ENCODE data around the gene SFT2D2.
"Not testable (repeated sequence)": the region's sequence is repeated elsewhere in the genome, so short reads cannot be mapped to it uniquely, and the experiment has no call there.

Gene SFT2D2

DNA sequence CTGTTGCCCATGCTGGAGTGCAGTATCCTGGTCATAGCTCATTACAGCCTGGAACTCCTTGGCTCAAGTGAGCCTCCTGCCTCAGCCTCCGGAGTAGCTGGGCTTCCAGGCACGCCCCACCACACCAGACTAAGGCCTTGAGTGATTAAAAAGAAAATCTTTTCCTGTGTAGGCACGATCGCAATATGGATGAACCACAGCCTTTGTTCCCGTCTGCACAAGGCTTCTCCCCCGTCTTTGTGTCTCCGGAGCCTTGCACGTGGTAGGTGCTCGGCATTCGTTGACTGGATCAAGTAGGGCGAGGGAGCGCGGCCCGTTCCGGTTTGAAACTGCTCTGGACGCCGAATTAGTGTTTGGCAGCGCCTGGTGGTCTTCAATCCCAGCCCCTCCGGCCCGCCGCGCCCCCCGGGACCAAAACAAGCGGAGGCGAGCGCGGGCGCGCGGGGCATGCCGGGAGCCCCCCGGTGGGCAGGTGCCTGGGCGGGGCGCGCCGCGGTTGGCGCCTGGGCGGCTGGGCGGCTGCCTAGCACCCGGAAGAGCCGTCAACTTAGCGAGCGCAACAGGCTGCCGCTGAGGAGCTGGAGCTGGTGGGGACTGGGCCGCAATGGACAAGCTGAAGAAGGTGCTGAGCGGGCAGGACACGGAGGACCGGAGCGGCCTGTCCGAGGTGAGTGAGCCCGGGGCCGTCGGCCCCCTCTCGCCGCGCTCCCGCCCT lies at the start of gene SFT2D2:
SFT2D2 (plus strand) TSS at position 529 of the 715 bp plus-strand sequence; CDS start at position 605, 76 bp downstream.
- DNase-seq (ENCODE audit: low spot score), result peak; percentile 83

DNA sequence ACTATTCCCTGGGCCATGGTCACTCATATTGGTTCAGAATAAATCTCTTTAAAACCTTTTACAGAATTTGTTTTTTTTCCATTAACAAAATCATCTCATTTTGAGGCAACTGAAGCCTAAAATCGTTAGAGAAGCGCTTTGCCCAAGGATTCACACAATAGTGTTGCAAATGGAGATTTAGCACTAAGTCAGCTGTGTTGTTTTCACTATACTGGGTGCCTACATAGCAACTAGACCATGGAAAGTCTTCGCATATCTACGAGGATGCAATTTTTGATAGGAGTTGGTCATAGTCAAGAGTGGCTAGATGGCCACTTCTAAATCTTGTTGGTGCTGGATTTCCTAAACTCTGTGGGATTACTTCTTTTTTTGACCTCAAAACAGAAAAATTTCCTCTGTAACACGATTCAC lies 47.6 kb upstream of the SFT2D2 start:
- no peak for DNase-seq (ENCODE audit: low spot score)

DNA sequence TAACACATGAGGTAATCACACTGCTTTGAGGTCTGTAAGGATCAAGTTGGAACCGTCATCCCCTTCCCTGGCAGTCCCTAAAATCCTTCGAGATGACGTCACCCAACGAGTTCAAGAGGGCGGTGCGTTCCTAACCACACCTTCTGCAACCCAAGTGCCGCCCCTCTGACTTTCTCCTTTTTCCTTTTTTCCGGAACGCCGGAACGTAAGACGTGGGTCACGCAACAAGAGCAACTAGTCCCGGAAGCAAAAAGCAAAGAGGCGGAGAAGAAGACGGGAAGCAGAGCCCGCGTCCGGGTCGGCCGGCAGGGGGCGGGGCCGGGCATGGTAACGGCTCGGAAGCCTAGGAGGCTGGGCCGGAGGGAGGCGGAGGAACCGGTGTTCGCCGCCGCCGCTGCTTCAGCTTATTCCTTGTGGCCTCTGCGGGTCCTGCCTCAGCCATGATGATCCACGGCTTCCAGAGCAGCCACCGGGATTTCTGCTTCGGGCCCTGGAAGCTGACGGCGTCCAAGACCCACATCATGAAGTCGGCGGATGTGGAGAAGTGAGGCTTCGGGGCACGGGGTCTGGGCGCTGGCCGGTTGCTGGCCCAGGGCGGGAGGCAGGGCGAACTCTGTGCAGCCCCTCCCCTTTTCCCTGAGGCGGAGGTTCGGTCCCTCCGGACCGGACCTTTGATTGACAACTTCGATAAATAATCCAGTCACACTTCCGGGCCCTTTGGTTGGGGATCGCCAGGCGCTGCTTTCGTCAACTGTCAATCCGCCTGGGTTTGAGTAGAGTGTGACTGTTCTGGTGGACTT lies 47.0 kb upstream of the SFT2D2 start, which contains the start of gene TIPRL:
TIPRL (plus strand) TSS at position 325 of the 800 bp plus-strand sequence; CDS start at position 441, 116 bp downstream.
- DNase-seq (ENCODE audit: low spot score), result peak; percentile 95

DNA sequence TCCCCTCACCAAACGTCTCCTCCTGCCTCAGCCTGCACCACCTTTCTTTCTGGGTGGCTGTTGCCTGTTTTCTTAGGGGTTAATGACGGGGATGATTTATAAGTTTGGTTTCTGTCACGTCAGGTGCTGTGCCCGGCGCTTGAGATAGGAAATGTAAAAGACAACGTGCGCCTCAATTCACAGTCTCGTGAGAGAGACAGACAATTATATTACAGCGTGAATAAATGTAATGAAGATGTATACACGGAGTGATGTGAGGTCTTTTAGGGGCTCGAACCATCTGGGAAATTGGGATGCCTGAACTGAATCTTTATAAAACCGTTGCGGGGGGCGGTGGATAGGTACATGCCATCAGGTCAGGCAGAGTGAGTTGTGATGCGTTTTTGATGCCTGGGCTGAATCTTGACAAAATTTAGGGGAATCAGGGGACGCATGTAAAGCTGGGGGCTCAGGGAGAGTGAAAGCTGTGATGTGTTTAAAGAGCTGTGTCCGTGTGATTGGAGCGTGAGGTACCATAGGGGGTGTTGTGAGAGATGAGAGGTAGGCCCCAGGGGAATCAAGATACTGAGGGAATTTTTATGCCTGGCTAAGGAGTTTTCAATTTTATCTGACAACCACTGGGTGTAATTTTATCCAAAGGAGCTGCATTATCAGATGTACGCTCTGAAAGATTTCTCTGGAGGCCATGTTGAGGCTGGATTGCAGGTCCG lies 46.2 kb upstream of the SFT2D2 start:
- peak; percentile 12 for DNase-seq (ENCODE audit: low spot score)

DNA sequence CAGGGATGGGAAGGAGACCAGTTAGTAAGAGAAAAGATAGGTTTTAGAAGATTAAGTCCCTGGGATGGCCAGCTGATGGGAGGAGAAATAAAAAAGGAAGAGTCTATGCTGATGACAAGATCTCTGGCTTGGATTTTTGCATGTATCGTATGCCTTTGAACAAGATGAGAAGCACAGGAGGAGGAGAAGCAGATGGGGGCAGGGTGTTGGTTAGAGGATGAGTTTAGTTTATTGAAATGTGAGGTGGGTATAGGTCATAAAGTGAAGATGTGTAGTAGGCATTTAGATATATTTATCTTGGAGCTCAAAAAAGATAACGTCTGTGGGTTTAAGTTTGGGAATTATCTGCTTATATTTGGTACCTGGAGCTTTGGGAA lies 45.7 kb upstream of the SFT2D2 start:
- no peak for DNase-seq (ENCODE audit: low spot score)

DNA sequence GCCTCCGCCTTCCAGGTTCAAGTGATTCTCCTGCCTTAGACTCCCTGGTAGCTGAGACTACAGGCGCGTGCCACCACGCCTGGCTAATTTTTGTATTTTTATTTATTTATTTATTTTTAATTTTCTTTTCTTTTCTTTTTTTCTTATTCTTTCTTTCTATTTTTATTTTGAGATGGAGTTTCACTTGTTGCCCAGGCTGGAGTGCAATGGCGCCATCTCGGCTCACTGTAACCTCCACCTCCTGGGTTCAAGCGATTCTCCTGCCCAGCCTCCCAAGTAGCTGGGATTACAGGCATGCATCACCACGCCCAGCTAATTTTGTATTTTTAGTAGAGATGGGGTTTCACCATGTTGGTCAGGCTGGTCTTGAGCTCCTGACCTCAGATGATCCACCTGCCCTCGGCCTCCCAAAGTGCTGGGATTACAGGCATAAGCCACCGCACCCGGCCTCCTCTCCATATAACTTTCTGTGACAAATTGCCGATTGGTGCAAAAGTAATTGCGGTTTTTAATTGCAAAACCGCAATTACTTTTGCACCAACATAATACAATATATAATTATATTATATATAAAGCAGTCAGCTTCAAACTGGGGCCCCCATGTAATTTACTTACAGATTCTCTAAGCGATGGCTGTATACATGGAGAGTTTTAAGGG lies 44.6 kb upstream of the SFT2D2 start:
- DNase-seq (ENCODE audit: low spot score), result not testable (repeated sequence)

DNA sequence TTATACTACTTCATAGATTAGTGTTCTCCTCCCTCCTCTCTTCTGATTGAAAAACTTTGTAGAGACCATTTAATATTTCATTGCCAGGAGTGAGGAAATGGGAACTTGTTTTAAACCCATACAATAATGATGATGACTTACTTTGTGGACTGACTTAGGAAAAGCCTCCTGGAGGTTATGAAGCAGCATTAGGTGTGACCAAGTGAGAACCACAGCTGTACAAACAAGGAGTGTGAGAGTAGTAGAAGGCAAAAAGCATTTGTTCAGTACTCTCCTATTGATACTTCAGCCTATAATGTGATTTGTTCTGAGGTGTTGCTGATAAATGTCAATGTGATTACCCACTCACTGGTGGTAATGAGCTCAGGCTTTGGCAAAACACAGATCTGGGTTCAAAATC lies 38.6 kb upstream of the SFT2D2 start:
- DNase-seq (ENCODE audit: low spot score), result no peak

DNA sequence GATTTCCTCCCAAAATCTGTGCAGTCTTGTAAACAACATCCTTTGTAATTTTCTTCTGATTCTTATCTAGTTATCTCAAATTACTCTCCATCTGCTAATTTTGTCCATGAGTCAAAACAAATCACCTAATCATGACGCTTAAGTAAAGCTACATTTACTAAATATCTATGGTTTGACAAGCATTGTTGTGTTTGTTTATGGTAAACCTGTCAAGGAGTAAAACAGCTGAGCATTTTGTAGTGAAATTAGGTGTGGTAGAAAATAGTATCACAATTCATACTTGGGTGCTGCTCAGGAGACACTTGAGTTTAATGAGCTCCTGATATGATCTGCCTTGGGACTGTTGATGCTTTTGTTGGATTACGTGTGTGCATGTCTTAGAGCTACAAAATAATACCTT lies 35.4 kb upstream of the SFT2D2 start:
- no peak for DNase-seq (ENCODE audit: low spot score)

DNA sequence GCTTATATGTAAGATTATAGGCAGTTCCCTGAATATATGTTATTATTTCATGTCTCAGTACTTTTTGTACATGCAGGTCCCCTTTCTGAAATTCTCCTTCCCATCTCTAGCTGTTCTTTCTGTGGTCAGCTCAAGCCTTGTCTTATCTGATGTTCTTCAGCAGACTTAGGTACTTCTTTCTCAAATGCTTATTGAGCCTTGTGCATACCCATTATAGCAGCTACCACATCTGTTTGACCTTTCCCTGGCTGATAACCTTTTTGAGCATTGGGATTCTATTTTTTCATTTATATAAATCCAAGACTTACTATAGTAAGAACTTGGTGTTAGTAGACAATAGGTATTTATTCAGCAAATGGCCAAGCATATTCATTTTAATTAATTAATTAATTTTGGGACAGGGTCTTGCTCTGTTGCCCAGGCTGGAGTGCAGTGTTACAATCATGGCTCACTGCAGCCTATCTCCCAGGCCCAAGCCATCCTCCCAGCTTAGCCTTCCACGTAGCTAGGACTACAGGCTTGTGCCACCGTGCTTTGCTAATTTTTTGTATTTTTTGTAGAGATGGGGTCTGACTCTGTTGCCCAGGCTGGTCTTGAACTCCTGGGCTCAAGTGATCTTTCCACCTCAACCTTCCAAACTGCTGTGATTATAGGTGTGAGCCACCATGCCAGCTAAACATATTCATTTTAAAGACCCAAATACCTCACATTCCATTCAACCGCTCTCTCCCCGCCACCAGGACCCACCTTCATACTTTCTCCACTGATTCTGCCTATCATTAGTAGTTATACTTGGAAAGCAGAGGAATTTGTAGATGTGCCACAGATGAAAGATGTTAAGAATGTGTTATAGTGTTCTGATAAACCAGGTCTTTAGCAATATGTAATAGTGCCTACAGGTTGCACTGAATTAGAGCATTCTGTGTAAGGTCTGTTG lies 30.3 kb upstream of the SFT2D2 start:
- DNase-seq (ENCODE audit: low spot score), result no peak

DNA sequence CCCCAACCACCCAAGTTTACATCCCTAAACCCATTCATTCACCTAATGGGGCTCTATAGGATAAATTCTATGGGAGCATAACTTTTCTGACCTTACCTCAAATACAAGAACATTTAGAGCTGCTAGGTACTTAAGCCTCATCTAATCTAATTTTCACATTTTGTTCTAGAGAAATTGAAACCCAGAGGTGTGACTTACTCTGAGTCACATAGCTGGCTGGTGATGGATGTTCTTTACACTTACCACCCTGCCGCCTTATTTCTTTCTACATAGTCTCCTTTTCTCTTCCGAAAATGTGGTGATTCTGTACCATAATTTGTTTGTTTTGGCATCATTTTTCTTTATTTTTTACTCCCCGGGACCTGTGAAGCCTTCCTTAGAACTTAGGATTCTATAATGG lies 26.7 kb upstream of the SFT2D2 start:
- no peak for DNase-seq (ENCODE audit: low spot score)

DNA sequence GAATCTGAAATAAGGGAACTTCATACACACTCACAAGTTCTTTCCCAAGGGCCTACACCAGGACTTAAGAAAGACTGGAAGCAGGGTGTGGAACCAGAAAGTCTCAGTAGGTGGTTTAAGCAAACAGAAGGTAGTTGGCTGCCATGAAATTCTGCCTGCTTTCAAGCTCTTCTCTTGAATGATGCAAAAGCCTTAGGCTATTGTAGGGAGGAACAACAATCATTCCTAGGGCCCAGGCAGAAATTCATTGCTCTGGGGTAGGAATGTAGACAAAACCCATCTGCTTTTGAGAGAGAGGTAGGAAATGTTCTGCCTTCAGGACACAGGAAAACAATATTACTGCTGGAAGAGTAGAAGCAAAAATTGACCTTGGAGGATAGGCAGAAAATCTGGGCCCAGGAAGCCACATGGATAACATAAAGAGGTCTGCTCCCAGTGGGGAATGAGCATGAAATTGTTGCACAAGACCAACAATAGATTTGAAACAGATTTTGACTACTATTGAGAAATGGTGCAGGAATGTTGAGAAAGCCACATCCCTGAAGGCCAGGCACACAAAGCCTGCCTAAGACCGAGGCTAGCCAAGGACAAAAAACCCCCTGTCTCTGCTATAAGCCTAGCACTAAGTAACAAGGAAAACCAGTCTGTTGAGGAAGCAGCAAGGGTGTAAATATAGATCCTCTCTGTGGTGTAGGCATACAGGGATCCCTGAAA lies 22.7 kb upstream of the SFT2D2 start:
- peak; percentile 96 for DNase-seq (ENCODE audit: low spot score)

DNA sequence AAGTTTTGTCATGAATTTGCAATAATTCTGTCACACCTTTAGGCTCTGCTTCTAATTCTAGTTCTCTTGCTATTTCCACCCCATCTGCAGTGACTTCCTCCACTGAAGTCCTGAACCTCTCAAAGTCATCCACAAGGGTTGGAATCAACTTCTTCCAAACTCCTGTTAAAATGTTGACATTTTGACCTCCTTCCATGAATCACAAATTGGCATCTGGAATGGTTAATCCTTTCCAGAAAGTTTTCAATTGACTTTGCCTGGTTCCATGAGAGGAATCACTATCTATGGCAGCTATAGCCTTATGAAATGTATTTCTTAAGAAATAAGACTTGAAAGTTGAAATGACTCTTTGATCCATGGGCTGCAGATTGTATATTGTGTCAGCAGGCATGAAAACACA lies 19.7 kb upstream of the SFT2D2 start:
- no peak for DNase-seq (ENCODE audit: low spot score)

DNA sequence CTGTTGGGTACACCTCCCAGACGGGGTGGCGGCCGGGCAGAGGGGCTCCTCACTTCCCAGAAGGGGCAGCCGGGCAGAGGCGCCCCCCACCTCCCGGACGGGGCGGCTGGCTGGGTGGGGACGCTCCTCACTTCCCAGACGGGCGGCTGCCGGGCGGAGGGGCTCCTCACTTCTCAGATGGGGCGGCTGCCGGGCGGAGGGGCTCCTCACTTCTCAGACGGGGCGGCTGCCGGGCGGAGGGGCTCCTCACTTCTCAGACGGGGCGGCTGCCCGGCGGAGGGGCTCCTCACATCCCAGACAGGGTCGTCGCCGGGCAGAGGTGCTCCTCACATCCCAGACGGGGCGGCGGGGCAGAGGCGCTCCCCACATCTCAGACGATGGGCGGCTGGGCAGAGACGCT lies 18.1 kb upstream of the SFT2D2 start:
- DNase-seq (ENCODE audit: low spot score), result not testable (repeated sequence)

DNA sequence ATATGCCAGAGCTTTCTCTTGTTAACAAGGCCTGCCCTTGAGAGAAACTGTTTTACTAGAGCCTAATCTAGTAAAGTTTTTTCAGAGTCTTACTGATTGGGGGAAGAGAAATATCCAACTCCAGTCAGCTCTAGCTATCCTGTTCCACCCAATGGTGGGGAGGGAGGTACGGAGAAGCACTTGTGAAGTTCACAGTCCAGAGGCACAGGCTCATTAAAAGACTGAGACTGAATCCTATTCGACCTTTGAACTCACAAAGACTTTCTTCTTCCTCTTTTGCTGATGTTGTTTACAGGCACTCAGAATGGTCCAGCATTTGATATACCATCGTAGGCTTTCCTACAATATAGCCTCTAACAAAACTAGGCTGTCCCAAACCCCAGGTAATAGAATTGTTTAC lies 15.5 kb upstream of the SFT2D2 start:
- no peak for DNase-seq (ENCODE audit: low spot score)

DNA sequence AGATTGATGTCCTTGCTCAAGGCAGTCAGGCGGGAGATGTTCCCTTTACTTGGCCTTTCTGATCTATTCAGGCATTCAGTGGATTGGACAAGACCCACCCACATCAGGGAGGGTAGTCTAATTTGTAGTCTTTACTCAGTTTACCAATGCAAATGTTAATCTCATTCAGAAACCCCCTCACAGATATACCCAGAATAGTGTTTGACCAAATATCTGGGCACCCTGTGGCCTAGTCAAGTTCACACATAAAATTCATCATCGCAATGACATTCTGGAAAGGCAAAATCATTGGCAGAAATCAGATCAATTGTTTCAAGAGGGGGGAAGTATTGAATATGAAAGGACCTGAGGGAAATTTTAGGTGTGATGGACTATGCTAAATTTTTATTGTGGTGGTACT lies 12.5 kb upstream of the SFT2D2 start:
- no peak for DNase-seq (ENCODE audit: low spot score)

DNA sequence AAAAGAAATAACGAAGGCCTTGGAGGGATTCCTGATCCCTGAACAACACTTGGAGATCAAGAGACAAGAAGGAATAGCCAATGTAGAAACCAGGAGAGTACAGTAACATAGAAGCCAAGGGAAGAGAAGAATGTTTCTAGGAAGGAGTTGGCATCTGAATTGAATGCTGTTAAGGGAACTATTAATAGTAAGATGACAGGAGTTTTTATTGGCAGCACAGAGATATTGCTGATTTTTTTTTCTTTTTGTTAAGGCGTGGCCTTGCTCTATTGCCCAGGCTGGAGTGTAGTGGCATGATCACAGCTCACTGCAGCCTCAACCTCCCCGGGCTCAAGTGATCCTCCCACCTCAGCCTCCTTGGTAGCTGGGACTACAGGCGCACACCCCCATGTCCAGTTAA lies 9.6 kb upstream of the SFT2D2 start:
- DNase-seq (ENCODE audit: low spot score), result no peak

DNA sequence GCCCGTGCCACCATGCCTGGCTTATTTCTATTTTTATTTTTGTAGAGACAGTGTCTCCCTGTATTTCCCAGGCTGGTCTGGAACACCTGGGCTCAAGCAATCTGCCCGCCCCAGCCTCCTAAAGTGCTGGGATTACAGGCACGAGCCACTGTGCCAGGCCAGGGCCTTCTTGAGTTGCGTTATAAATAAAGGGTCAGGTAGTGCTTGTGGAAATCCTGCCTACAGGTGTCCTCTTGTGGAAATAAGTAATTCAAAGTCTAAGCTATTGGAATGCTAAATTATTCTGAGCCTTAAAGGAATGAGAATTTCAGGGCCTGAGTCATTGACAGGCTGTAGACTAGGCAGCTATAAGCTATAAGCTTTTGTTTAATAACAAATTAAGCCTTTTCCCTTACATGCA lies 8.1 kb upstream of the SFT2D2 start:
- no peak for DNase-seq (ENCODE audit: low spot score)

DNA sequence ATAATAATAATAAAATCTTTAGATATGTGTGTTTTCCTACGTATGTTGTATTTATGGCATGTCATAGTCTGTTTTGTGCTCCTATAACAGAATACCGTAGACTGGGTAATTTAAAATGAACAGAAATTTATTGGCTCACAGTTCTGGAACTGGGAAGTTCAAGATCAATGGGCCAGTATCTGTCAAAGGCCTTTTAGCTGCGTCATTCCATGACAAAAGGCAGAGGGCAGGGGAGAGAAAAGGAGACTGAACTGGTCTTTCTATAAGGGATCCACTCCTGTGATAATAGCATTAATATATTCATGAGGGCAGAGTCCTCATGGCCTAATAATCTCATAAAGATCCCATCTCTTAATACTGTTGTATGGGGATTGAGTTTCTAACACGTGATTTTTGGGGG lies 7.1 kb upstream of the SFT2D2 start:
- DNase-seq (ENCODE audit: low spot score), result no peak

DNA sequence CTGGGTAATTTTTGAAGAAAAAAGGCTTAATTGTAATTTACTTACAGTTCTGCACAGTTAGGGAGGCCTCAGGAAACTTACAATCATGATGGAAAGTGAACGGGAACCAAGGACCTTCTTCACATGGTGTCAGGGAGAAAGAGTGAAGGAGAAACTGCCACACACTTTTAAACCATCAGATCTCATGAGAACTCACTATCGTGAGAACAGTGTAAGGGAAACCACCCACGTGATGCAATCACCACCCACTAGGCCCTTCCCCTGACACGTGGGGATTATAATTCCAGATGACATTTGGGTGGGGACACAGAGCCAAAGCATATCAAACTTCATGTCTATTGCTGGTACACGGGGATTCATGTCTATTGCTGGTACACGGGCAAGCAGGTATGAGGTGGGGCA lies 5.3 kb upstream of the SFT2D2 start:
- no peak for DNase-seq (ENCODE audit: low spot score)

DNA sequence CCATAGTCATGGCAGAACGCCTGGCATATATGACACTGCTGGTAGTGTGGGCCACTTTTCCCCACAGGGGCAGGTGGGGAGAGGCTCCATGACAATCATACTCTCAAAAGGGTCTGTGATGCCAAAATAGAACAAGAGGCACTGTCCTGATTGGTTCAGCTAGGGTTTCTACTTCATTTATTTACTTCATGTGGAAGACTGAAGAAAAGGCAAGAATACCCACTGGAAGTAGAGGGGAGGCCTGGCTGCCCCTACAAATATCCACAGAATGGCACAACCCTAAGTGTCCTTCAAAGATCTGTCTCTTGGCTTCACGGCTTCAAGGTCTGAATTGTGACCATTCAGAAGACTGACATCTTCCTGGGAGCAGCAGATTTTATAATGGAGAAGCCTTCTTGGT lies 4.5 kb upstream of the SFT2D2 start:
- no peak for DNase-seq (ENCODE audit: low spot score)

DNA sequence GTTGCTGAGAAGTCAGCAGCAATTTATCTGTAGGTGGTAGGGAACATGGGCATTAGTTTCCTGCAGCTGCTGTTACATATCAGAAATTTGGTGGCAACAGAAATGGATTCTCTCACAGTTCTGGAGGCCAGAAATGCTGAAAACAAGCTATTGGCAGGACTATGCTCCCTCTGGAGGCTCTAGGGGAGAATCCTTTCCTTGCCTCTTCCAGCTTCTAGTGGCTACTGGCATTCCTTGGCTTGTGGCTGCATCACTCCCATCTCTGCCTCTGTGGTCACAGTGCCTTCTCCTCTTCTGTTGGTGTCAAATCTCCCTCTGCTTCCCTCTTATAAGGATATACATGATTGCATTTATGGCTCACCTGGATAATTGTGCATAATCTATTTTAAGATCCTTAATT lies 2.5 kb upstream of the SFT2D2 start:
- DNase-seq (ENCODE audit: low spot score), result no peak
